Umbilical cord (tissue), 2 donors: ENCODE measurements around the gene PIGZ. TPM values are rescaled to one million over a fixed set of nuclear protein-coding genes. Genes with fewer than 3 reads are reported as not detected.
"Not testable (repeated sequence)": the region's sequence is repeated elsewhere in the genome, so short reads cannot be mapped to it uniquely, and the experiment has no call there.

Experiments
- DNase-seq: peaks from one replicate; pipeline ENCODE4 v3.0.0-alpha.2; 2015; ENCODE audit warnings: low spot score
- total RNA-seq: library from RNA; depleted of rRNA; stranded (reverse); fragments of >200 nt; gene quantifications from one replicate; pipeline ENCODE4 v1.2.3, GENCODE V29; 2014; ENCODE audit warnings: low replicate concordance; ENCODE audit not compliant: insufficient read depth

PIGZ gene
- total RNA-seq, 1 donor from 2014 or later = 9.4 TPM

DNA sequence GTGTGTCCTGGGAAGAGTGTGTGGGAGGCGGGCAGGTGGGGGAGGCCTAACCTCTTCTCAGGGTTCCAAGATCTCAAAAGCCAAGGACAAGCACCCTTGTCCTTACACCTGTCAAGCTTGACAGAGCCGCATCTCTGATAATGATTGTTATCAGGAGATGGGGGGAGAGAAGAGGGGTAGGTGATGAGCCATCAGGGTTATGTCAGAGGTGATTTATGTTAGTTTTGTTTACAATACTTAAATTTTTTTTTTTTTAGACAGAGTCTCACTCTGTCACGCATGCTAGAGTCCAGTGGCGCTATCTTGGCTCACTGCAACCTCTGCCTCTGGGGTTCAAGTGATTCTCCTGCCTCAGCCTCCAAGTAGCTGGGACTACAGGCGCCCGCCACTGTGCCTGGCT is 18.9 kb downstream of the PIGZ start:
- no peak for DNase-seq

DNA sequence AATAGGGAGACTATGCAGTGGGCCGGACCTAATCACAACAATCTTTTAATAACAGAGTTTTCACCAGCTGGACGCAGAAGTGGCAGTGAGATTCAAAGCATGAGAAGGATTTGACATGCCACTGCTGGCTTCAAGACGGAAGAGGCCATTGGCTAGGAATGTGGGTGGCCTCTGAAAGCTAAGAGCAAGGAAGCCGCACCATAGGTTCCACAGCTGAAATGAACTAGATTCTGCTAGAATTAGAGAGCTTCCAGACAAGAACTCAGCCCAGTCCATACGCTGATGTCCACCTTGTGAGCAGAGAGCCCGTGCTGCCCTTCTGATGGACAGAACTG is 19.4 kb downstream of the PIGZ start:
- DNase-seq = no peak

DNA sequence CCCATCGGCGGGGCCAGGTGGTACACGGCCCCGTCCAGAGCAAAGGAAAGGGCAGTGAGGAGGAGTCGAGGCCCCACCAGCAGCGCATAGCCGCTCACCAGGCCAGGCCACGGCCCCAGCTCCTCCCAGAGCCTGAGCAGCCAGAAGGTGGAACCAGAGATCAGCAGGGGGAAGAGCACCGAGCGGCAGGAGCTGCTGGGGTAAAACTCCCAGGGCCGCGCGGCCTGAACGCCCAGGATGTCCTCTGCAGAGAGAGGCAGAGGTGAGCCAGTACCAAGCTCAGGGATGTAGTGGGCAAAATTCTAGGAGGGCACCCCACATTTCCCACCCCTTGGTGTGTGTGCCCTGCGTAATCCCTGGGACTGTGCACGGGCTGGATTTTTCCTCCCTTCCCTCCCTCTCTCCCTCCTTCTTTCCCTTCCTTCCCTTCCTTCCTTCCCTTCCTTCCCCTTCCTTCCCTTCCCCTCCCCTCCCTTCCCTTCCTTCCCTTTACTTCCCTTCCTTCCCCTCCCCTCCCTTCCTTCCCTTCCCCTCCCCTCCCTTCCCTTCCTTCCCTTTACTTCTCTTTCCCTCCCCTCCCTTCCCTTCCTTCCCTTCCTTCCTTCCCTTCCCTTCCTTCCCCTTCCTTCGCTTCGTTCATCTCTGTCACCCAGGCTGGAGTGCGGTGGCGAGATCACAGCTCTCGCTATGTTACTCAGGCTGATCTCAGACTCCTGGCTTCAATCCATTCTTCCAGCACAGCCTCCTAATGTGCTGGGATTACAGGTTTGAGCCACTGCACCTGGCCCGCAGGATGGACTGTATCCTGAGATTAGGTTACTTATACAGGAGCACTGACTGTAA is 20.0 kb downstream of the PIGZ start:
- DNase-seq = no peak

DNA sequence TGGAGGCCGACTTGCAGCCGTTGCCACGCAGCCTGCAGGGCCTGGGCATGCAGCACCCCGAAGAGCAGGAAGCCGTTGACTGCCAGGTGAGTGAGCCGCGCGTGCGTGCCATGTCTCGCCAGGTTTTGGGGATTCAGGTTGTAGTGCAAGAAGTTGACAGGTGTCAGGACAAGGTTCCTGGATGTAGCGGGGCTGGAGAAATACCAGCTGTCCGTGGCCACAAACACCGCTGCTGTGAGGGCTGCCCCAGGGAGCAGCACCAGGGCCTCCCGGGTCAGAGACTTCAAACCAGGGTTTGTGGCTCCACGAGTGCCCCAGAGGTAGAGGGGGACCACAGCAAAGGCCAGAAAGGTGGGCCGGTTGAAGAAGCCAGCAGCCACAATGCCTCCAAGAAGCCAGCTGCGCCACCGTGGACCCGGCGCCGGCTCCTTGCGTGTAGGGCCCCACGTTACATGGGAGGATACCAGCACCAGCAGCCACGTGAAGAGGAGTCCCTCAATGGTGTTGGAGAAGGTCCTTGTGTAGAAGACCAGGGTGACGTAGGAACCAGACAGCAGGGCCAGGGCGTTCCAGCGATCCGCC is 20.7 kb downstream of the PIGZ start:
- DNase-seq = no peak

DNA sequence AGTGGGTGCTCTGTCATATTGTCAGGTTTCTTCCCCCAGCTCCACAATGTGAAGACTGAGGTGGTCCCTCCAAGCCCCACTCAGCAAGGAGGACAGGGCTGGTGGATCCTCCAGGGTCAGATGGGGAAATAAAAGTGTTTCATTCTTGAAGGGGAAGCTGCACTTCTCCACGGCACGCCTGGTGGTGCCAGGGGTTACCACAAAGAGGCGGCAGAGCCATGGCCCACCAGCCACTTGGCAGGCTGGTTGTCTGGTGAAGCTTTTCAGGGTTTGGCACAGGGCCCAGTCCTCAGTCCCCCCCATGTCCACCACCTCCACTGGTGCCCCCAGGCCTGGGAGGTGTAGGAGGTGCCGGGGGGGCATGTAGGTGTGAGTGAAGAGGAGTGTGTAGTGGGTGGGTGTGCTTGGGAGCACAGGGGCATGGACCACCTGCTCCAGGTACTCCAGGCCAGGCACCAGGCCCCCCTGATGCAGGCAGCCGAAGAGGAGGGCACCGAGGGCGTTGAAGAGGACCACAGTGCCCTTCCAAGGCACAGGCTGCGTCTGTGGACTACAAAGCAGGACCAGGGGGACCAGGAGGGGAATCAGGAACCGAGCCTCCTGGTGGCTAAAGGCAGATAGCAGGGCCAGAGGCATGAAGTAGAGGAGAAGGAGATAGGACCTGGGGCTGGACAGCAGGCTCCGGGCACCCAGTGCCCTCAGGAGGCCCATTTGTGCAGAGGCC is 21.3 kb downstream of the PIGZ start:
- DNase-seq = no peak

DNA sequence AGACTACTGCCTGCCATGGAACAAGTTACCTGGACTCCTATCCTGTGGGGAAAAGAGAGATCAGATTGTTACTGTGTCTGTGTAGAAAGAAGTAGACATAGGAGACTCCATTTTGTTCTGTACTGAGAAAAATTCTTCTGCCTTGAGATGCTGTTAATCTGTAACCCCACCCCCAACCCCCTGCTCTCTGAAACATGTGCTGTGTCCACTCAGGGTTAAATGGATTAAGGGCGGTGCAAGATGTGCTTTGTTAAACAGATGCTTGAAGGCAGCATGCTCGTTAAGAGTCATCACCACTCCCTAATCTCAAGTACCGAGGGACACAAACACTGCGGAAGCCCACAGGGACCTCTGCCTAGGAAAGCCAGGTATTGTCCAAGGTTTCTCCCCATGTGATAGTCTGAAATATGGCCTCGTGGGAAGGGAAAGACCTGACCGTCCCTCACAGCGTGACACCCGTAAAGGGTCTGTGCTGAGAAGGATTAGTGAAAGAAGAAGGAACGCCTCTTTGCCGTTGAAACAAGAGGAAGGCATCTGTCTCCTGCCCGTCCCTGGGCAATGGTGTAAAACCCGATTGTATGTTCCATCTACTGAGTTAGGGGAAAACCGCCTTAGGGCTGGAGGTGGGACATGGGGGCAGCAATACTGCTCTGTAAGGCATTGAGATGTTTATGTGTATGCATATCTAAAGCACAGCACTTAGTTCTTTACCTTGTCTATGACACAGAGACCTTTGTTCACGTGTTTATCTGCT is 24.4 kb downstream of the PIGZ start:
- DNase-seq = not testable (repeated sequence)

DNA sequence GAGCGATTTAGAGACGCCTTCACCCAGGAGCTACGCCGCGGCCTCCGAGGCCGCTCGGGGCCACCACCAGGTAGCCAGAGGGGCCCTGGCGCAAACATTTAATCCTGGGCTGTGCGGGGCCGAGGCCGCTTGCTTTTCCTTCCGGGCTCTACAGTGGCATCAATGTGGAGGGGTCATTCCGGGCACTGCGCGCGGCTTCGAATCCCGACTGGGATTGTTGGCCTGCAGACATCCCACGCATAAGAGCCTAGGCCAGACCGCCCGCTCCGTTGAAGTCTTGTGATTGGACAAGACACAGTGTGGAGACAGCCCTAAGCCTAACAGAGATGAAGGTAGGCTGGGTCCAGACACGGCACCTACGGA is 25.7 kb downstream of the PIGZ start:
- no peak for DNase-seq

DNA sequence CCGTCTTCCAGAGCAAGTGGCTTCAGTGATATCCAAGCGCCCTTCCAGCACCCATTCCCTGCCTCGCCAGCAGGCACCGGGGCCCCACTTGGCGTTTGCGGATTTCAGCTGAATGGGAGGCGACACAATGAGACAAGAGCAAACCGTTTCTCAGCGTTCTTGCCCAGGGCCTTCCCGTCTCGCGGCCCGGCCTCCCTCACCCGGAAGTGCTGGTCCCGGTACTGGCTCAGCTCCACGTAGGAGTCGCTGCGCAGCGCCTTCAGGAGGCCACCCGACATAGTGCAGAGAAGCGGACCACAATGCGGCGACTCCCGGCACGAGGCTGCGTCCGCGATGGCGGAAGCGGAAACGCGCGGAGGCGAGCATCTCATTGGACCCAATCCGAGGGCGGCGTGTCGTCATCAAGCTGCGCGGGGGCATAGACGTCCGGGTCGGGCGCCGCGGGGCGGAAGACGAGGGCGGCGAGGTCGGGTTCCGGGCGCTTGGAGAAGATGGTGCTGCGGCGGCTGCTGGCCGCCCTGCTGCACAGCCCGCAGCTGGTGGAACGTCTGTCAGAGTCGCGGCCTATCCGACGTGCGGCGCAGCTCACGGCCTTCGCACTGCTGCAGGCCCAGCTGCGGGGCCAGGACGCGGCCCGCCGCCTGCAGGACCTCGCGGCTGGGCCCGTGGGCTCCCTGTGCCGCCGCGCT is 26.3 kb downstream of the PIGZ start, which contains the start of gene NCBP2:
Gene NCBP2, minus strand, starts transcription at position 303 of the 689 bp plus-strand sequence. Its CDS starts 25 bp downstream, at position 278.
- peak; percentile 98 for DNase-seq

DNA sequence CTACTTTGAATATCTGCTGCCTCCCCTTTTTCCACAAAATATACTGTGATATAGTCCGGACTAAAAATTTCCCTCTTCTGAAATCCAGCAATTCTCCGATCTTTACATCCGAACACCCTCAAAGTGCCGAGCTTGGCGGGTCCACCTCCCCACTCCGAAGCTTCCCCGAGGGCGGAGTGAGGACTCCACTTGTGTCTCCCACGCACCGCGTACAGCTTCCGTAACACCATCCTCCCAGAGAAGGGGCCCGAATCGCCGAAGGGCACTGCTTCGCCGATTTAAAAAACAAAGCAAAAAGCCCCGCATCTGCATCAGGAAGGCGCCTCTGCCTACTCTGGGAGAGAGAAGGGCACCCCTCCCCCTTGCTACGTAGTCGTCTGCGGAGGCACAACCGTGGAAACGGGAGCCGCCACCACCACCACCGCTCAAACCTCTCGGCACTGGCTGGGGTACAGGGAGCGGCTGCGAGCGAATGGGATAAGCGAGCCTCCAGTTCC is 26.9 kb downstream of the PIGZ start:
- no peak for DNase-seq

DNA sequence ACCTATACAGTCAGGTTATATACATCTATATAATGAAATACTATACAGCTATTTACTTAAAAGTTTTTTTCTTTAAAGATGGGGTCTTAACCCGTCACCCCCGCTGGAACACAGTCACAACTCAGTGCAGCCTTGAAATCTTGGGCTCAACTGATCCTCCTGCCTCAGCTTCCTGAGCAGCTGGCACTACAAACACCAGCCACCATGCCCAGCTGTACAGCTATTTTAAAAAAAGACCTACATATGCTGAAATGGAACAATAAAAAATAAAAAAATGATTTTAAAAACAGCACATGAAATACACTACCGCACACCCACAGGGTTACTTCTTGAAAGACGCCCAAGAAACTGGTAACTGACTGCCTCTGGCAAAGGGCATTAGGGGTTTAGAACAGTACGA is 30.1 kb downstream of the PIGZ start:
- no peak for DNase-seq

DNA sequence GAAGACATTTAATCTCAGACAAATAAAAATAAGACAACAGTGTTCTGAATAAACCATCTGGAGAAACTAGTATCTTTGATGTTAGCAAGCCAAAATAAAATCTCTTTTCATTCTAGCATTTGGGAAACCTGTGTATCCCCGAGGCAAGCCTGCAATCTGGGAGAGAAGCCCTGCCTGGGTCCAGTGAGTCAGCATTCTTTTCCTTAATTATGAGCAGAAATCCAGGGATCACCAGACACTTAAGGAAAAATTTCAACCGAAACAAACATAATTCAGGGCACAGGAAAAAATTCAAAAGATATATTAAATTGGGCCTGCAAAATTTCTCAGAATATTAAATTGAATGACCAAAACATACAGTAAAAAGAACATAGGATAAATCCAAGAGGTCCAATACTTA is 30.5 kb downstream of the PIGZ start:
- no peak for DNase-seq

DNA sequence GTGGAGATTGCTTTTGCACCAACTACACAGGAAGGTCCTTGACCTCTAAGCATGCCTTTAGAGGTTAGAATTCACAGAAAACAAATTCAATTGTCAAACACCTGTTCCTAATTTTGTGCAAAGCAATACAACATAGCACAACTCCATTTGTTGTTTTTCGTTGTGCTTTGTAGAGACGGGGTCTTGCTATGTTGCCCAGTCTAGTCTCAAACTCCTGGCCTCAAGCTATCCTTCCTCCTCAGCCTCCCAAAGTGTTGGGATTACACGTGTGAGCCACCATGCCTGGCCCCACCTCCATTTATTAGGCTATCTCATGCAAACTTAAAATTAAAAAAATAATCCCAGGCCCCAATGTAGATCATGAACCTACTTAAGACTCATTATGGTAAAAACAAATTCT is 32.3 kb downstream of the PIGZ start:
- no peak for DNase-seq

DNA sequence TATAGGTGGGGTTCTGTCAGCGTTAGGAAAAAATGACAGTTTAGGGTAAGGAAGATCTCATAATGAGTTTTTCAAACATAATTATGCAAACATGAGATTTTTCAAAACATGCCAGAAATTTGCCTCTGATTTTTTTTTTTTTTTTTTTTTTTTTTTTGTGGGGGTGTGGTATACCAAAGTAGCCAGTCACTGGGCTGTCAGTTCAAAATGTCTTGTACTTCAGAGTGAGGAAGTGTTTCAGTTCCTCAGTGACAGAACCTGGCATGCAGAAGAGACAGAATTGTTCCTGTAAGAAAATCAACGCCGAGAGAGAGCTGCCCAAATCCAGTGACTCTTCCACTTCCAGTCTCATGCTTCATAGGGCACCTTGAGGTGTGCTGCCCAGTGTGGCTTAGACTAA is 36.0 kb downstream of the PIGZ start:
- no peak for DNase-seq

DNA sequence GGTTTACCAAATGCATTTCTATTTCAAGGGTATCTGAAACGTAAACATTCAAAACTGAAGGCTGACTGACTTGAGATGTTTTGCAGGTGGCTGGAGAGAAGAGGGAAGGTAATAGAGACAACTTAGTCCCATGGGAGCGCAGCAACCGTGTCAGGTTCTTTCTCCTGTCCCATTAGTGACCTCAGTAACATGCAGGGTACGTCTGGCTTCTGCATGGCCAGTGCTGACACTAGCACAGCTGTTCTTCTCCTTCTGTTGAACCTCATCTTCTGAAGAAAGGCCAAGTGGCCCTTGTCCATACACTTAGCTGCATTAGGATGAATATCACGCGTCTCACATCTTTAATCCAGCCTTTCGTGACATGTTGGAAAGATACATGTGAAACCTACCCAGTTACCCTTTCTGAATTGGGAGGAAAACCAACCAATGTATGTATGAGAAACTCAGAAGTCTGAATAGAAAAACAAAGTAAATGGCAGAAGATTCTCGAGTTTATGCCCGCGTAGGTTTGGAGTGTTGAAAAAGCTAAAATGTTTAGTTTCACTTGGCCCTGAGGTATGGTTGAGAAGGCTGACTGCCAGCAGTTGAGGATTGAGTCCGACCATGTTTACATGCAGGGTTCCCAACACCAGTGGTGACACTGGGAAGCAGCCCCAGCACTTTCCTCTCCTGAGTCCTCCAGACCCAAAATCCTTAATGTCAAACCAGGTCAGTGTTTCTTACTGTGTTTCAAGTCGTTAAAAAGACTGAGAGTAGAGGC is 36.6 kb downstream of the PIGZ start:
- no peak for DNase-seq

DNA sequence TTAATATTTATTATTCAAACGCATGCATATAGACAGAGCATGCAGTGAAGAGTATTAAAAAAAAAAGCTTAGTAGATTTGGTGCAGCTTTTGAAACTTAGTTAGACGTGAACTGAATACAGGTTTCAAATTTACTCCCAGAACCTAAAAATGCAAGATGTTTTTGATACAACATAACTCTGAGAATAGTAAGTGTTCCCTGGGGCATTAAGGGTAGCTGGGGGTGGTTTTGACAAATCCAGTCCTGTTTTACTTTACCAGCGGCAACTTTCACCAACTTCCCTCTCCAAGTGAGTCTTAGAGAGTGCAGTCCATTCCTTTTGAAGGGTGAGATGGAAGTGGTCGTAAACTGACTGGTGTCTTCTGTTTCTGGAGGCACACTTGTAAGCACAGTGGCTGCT is 37.5 kb downstream of the PIGZ start:
- DNase-seq = no peak

DNA sequence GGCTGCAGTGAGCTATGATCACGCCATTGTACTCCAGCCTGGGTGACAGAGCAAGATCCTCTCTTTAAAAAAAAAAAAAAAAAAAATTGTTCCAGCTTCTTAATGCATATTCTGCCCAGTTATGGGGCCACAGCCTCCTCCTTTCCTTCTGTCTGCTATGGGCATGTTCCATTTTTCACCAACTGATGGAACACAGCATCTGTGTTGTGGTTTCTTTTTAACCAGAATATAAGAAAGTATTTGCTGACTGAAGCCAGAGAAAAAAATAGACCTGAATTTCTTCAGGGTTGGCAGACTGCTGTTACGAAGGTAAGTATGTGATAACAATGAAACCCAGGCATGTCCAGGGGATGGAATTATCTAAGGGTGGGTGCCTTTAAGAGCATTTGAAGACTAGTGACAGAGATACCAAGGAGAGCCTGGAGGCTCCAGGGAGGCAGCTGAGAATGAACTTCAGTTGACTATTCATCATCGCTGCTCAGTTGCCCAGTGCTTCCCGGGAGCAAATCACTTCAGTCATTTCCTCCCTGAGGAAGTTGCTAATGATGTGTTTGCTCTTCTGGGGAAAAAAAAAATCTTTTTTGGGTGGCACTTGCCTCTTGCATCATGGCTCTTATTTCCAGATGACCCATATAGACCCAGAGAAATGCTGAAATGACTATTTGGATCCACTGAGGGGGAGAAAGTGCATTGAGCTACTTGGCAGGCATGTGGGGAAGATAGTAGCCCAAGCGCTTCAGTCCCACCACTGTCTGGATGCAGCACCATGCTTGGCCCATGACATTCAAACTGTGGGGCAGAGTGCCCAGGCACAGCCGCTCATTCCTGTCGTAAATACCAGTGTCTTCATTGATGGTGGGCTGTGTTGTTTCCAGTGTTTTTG is 40.8 kb downstream of the PIGZ start:
- DNase-seq = no peak

DNA sequence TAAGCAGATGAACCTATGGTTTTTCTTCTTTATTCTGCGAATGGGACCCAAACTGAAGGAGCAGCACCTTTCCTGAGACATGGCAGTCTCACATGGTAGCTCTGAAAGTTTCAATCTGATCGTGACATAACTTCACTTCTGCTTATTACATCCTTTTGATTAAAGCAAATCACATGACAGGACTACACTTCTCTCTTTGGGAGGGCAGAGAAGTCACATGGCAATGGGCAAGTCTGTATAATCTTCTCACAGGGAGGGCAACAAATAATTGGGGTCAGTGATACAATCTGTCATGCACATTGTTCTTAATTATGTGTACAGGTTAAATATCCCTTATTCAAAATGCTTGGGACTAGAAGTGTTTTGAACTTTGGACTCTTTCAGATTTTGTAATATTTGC is 47.9 kb downstream of the PIGZ start:
- no peak for DNase-seq

DNA sequence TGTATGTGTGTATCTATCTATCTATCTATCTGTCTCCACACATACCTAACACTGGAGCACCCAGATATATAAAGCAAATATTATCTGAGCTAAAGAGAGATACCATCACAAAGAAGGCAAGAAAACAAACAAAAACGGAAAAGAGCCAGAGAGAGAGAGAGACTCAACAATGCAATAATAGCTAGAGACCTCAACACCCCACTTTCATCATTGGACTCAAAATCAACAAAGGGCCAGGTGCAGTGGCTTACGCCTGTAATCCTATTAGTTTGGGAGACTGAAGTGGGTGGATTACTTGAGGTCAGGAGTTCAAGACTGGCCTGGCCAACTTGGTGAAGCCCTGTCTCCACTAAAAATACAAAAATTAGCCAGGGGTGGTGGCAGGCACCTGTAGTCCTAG is 49.7 kb downstream of the PIGZ start:
- no peak for DNase-seq

DNA sequence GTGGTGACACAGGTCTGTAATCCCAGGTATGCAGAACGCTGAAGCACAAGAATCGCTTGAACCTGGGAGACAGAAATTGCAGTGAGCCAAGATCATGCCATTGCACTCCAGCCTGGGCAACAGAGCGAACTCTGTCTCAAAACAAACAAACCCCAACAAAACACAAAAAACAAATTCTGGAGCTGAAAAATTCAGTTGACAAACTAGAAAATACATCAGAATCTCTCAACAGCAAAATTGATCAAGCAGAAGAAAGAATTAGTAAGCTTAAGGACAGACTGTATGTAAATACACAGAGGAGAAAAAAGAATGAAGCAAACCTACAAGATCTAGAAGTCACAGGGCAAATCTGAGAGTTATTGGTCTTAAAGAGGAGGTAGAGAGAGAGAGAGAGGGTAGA is 51.6 kb downstream of the PIGZ start:
- no peak for DNase-seq

DNA sequence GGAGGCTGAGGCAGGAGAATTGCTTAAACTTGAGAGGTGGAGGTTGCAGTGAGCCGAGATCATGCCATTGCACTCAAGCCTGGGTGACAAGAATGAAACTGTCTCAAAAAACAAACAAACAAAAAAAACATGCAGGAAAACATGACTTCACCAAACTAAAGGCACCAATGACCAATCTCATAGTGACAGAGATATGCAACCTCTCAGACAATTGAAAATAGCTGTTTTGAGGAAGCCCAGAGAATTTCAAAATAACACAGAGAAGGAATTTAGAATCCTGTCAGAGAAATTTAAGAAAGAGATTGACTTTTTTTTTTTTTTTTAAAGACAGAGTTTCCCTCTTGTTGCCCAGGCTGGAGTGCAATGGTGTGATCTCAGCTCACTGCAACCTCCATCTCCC is 52.4 kb downstream of the PIGZ start:
- DNase-seq = no peak
